Astrocyte (in vitro differentiated cells and primary cell): ENCODE measurements around the gene FAM20B. TPM values are rescaled to one million over a fixed set of nuclear protein-coding genes. Genes with fewer than 3 reads are reported as not detected.

Experiments used
- DNase-seq: peaks from one replicate; pipeline ENCODE4 v3.0.0-alpha.2; 2010; ENCODE audit warnings: low read depth
- FAIRE-seq: peaks from 2 replicates; lab custom pipeline; 2011; peaks lifted over from hg19 to GRCh38; lab: Jason Lieb, UNC
- H2AFZ ChIP-seq: 2 replicates; pipeline ENCODE4 v1.6.0; 2012; ENCODE audit warnings: low read depth, low read length, inconsistent platforms
- H3K27ac ChIP-seq: 2 replicates; pipeline ENCODE4 v1.5.1; 2011; ENCODE audit warnings: low read depth, low read length, inconsistent platforms
- H3K27me3 ChIP-seq: 2 replicates; pipeline ENCODE4 v1.6.0; 2011; ENCODE audit warnings: low read length, inconsistent platforms; ENCODE audit not compliant: insufficient read depth
- H3K36me3 ChIP-seq: 2 replicates; pipeline ENCODE4 v1.5.1; 2011; ENCODE audit warnings: low read length, inconsistent platforms; ENCODE audit not compliant: insufficient read depth
- H3K4me1 ChIP-seq: 2 replicates; pipeline ENCODE4 v1.5.1; 2011; ENCODE audit warnings: low read length, inconsistent platforms; ENCODE audit not compliant: insufficient read depth
- H3K4me2 ChIP-seq: 2 replicates; pipeline ENCODE4 v1.6.0; 2012; ENCODE audit warnings: low read length, inconsistent platforms
- H3K4me3 ChIP-seq: 2 replicates; pipeline ENCODE4 v1.5.1; 2011; ENCODE audit warnings: low read depth, mild to moderate bottlenecking, low read length, inconsistent platforms; ENCODE audit not compliant: insufficient read depth
- H3K79me2 ChIP-seq: 2 replicates; pipeline ENCODE4 v1.6.0; 2012; ENCODE audit warnings: mild to moderate bottlenecking, low read length, inconsistent platforms; ENCODE audit not compliant: insufficient read depth
- H3K9ac ChIP-seq: 2 replicates; pipeline ENCODE4 v1.6.0; 2012; ENCODE audit warnings: mild to moderate bottlenecking, low read length, inconsistent platforms
- H3K9me3 ChIP-seq: 2 replicates; pipeline ENCODE4 v1.5.1; 2012; ENCODE audit warnings: low read depth, mild to moderate bottlenecking, low read length, inconsistent platforms; ENCODE audit not compliant: insufficient read depth
- H4K20me1 ChIP-seq: 2 replicates; pipeline ENCODE4 v1.6.0; 2012; ENCODE audit warnings: low read length, inconsistent platforms; ENCODE audit not compliant: insufficient read depth
- H3K27ac Mint-ChIP-seq: one replicate; pipeline ENCODE4 v1.8.0; 2021; ENCODE audit warnings: mild to moderate bottlenecking, mixed read lengths; ENCODE audit not compliant: unreplicated experiment
- H3K27me3 Mint-ChIP-seq: one replicate; pipeline ENCODE4 v1.8.0; 2021; ENCODE audit warnings: low read depth, mixed read lengths; ENCODE audit not compliant: unreplicated experiment
- H3K36me3 Mint-ChIP-seq: one replicate; pipeline ENCODE4 v1.8.0; 2021; ENCODE audit warnings: low read depth, mixed read lengths; ENCODE audit not compliant: unreplicated experiment
- H3K4me1 Mint-ChIP-seq: one replicate; pipeline ENCODE4 v1.8.0; 2021; ENCODE audit warnings: low read depth, mixed read lengths; ENCODE audit not compliant: unreplicated experiment
- H3K4me3 Mint-ChIP-seq: one replicate; pipeline ENCODE4 v1.8.0; 2021; ENCODE audit warnings: mild to moderate bottlenecking, moderate library complexity, mixed read lengths; ENCODE audit not compliant: unreplicated experiment
- H3K9me3 Mint-ChIP-seq: one replicate; pipeline ENCODE4 v1.8.0; 2021; ENCODE audit warnings: mild to moderate bottlenecking, mixed read lengths; ENCODE audit not compliant: unreplicated experiment
- EZH2 ChIP-seq: IDR thresholded peaks from 2 replicates; pipeline ENCODE4 v1.6.1; 2012; ENCODE audit warnings: mild to moderate bottlenecking, low read length, inconsistent platforms; ENCODE audit not compliant: insufficient read depth
- total RNA-seq: library from RNA; stranded (reverse); gene quantifications from 2 replicates; pipeline ENCODE4 v1.2.1, GENCODE V29; 2021
- TF ChIP-seq, protein P1 (sequence below): IDR thresholded peaks from 2 replicates; pipeline ENCODE4 v1.5.1; 2011; ENCODE audit warnings: low read depth, mild to moderate bottlenecking, inconsistent platforms, low read length, moderate library complexity; ENCODE audit not compliant: insufficient read depth

FAM20B gene
- total RNA-seq, 1 donor from 2014 or later: 34.0 TPM

DNA sequence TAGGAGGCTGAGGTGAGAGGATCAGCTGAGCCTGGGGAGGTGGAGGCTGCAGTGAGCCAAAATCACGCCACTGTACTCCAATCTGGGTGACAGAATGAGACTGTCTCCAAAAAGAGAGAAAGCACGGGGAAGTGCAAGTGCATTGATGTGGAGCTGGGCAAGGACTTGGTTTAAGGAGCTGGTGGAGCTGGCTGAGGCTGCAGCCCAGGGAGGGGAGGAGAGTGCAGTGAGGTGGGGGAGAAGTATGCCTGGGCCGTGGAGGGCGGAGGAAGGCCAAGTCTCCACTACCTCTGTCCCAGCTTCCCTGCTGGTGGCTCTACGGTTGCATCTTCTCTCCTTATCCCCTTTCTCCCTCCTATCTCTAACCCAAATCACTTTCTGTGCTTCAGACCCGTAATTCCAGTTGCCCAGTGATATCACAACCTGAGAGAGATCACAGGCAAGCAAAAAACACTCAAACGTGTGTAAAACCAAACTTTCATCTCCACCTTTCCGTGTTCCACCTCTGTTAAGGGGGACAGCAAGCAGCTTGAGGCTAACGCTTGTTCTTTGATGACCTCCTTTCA is 67.3 kb downstream of the FAM20B start:
- Histone ChIP-seq H3K79me2 (peaks cover 20% of the 10 kb centered on the region), H3K4me2 (no peak overlapping the region), H3K36me3 (peaks cover 66% of the 10 kb centered on the region), H3K4me1 (no peaks in the 10 kb centered on the region), H3K9me3 (no peaks in the 10 kb centered on the region), H3K4me3 (no peak overlapping the region), H3K9ac (no peak overlapping the region), H3K27me3 (no peaks in the 10 kb centered on the region), H4K20me1 (peaks cover 65% of the 10 kb centered on the region), H2AFZ (no peak overlapping the region), H3K27ac (no peak overlapping the region)
- Mint-ChIP-seq H3K4me1 (peaks cover 7% of the 10 kb centered on the region), H3K36me3 (peaks cover 17% of the 10 kb centered on the region), H3K4me3 (no peak overlapping the region), H3K9me3 (peaks cover 2% of the 10 kb centered on the region), H3K27ac (peak overlapping the region; percentile 73), H3K27me3 (no peaks in the 10 kb centered on the region)
- FAIRE-seq (no peak), DNase-seq (no peak)
- TF ChIP-seq, protein P1, sequence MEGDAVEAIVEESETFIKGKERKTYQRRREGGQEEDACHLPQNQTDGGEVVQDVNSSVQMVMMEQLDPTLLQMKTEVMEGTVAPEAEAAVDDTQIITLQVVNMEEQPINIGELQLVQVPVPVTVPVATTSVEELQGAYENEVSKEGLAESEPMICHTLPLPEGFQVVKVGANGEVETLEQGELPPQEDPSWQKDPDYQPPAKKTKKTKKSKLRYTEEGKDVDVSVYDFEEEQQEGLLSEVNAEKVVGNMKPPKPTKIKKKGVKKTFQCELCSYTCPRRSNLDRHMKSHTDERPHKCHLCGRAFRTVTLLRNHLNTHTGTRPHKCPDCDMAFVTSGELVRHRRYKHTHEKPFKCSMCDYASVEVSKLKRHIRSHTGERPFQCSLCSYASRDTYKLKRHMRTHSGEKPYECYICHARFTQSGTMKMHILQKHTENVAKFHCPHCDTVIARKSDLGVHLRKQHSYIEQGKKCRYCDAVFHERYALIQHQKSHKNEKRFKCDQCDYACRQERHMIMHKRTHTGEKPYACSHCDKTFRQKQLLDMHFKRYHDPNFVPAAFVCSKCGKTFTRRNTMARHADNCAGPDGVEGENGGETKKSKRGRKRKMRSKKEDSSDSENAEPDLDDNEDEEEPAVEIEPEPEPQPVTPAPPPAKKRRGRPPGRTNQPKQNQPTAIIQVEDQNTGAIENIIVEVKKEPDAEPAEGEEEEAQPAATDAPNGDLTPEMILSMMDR: no peak
- TF ChIP-seq EZH2: no peak

DNA sequence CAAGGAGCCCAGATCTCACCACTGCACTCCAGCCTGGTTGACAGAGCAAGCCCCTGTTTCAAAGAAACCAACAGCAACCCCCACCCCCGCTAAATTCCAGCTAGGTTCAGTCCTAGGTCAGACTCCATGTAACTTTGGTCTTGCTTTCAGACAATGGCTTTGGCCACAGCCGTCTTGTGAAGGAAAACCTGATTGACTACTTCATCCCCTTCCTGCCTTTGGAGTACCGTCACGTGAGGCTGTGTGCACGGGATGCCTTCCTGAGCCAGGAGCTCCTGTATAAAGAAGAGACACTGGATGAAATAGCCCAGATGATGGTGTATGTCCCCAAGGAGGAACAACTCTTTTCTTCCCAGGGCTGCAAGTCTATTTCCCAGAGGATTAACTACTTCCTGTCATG is 69.1 kb downstream of the FAM20B start:
- peaks cover 24% of the 10 kb centered on the region for H3K36me3 Mint-ChIP-seq
- FAIRE-seq: no peak
- peaks cover 76% of the 10 kb centered on the region for H3K36me3 ChIP-seq

DNA sequence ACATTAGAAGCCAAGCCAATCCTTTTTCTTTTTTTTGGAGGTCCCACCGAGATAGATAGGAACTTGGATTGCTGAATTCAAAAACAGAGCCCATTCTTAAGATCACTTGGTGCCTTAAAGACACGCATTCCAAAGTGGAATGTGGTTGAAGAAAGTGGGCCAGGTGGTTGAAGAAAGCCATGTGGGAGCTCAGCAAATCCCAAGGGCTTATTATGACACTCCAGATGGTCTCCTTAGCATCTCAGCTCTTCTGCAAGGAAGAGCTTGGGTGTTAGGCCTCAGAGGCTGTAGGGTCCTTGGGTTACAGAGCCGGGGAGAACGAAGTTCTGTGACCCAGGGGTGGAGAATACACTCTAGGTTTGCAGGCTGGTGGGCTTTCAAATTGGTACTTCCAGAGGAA is 69.7 kb downstream of the FAM20B start:
- peaks cover 2% of the 10 kb centered on the region for H3K9me3 Mint-ChIP-seq
- H3K36me3 ChIP-seq: peaks cover 77% of the 10 kb centered on the region
- no peak overlapping the region for H3K27ac ChIP-seq
- no peak overlapping the region for H3K4me3 Mint-ChIP-seq
- no peak overlapping the region for H3K4me3 ChIP-seq
- H3K9ac ChIP-seq: no peak overlapping the region
- H3K9me3 ChIP-seq: no peaks in the 10 kb centered on the region
- H3K36me3 Mint-ChIP-seq: peaks cover 25% of the 10 kb centered on the region
- H3K4me1 ChIP-seq: no peaks in the 10 kb centered on the region
- H4K20me1 ChIP-seq: peaks cover 63% of the 10 kb centered on the region
- no peaks in the 10 kb centered on the region for H3K27me3 ChIP-seq
- H3K27me3 Mint-ChIP-seq: no peaks in the 10 kb centered on the region
- H2AFZ ChIP-seq: no peak overlapping the region
- no peak for FAIRE-seq
- peaks cover 7% of the 10 kb centered on the region for H3K4me1 Mint-ChIP-seq
- peaks cover 20% of the 10 kb centered on the region for H3K79me2 ChIP-seq
- H3K27ac Mint-ChIP-seq: no peak overlapping the region
- TF ChIP-seq EZH2: no peak
- TF ChIP-seq, protein P1: no peak
- no peak overlapping the region for H3K4me2 ChIP-seq
- no peak for DNase-seq

More for the DNA sequence above, 69.1 kb downstream of the FAM20B start:
- peaks cover 20% of the 10 kb centered on the region for H3K79me2 ChIP-seq
- Mint-ChIP-seq H3K27ac (no peak overlapping the region), H3K27me3 (no peaks in the 10 kb centered on the region), H3K9me3 (peaks cover 2% of the 10 kb centered on the region), H3K4me3 (no peak overlapping the region), H3K4me1 (peaks cover 7% of the 10 kb centered on the region)
- no peak overlapping the region for H3K4me3 ChIP-seq
- no peak overlapping the region for H2AFZ ChIP-seq
- no peak overlapping the region for H3K27ac ChIP-seq
- no peak for TF ChIP-seq EZH2
- TF ChIP-seq, protein P1: no peak
- peaks cover 60% of the 10 kb centered on the region for H4K20me1 ChIP-seq
- no peaks in the 10 kb centered on the region for H3K9me3 ChIP-seq
- DNase-seq: no peak
- no peak overlapping the region for H3K9ac ChIP-seq
- H3K4me1 ChIP-seq: no peaks in the 10 kb centered on the region
- no peaks in the 10 kb centered on the region for H3K27me3 ChIP-seq
- H3K4me2 ChIP-seq: no peak overlapping the region
